Gastroesophageal sphincter (tissue), 3 donors: Measurements from ENCODE around the gene TTC7B.

ENCODE experiments used
- EP300 ChIP-seq: sonication (generic); formaldehyde crosslinking; IDR thresholded peaks from one replicate; pipeline ENCODE4 v1.6.1; 2017; ENCODE audit warnings: antibody characterized with exemption, mild to moderate bottlenecking
- POLR2A ChIP-seq, 2 donors: fragments of 450-650 bp; IDR thresholded peaks; one replicate each; pipeline ENCODE4 v1.6.1; 2017; ENCODE audit warnings: antibody characterized with exemption in 2 of 2, mild to moderate bottlenecking in 2 of 2, moderate library complexity in 1 of 2
- POLR2AphosphoS5 ChIP-seq: sonication (generic); formaldehyde crosslinking; IDR thresholded peaks from one replicate; pipeline ENCODE4 v1.6.1; 2017; ENCODE audit warnings: antibody characterized with exemption
- TF ChIP-seq, protein P1 (sequence below), 4 experiments: fragments of 200-600 bp in 2 of 4; fragments of 450-650 bp in 2 of 4; sonication (generic) in 1 of 4; IDR thresholded peaks; one replicate each; pipeline ENCODE4 v1.5.1; 2017 to 2019; ENCODE audit warnings: antibody characterized with exemption in 4 of 4, mild to moderate bottlenecking in 2 of 4, moderate library complexity in 2 of 4

DNA sequence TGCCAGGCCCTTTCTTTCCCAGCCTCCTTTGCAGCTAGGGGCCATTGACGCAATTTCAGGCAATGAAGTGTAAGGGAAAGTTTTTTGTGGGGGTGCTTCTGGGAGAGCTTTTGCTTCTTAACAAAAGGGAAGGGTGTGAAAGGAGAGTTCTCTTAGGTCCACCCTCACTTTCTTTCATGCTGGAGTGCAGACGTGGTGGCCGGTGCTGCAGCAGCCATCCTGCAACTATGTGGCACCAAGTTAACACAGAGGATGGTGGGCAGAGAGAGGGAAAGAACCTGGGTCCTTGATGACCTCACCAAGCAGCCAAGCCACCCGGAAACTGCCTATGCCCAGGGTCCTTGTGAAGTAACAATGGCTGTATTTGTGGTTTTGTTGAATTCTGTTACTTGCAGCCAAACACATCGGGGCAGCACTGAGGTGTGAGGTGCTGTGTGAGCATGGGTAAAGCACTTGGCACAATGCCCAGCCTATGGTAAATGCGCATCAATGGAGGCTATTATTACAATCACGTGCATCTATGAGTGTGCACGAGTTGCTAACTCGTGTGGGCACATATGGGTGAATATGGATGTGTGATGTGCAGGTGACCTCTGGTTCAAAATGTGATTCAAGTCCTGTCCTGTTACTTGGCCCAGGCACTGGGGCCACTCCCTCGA lies 296.8 kb downstream of the TTC7B start:
- TF ChIP-seq, protein P1, sequence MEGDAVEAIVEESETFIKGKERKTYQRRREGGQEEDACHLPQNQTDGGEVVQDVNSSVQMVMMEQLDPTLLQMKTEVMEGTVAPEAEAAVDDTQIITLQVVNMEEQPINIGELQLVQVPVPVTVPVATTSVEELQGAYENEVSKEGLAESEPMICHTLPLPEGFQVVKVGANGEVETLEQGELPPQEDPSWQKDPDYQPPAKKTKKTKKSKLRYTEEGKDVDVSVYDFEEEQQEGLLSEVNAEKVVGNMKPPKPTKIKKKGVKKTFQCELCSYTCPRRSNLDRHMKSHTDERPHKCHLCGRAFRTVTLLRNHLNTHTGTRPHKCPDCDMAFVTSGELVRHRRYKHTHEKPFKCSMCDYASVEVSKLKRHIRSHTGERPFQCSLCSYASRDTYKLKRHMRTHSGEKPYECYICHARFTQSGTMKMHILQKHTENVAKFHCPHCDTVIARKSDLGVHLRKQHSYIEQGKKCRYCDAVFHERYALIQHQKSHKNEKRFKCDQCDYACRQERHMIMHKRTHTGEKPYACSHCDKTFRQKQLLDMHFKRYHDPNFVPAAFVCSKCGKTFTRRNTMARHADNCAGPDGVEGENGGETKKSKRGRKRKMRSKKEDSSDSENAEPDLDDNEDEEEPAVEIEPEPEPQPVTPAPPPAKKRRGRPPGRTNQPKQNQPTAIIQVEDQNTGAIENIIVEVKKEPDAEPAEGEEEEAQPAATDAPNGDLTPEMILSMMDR (IDR thresholded peaks at IDR 0.05), result no peak
- TF ChIP-seq POLR2A (IDR thresholded peaks at IDR 0.05) (no peak), POLR2AphosphoS5 (no peak), EP300 (no peak)
